Activated CD4-positive, alpha-beta memory T cell treated with anti-CD3 and anti-CD28 coated beads, Interleukin-2, amount 10 ng/mL, durations not matched to agents 7 days and 5 days (primary cell): ENCODE data around the gene MRGPRX2. TPM values are rescaled to one million over a fixed set of nuclear protein-coding genes. Genes with fewer than 3 reads are reported as not detected.
A peak's percentile ranks its signal among the peaks of the same experiment; 100 is the strongest.

Source experiments
- CTCF ChIA-PET: fragments of 350-600 bp; sonication (Branson Sonifier 250); formaldehyde crosslinking; loops from one replicate; lab custom pipeline; 2021; ENCODE audit warnings: antibody characterized with exemption, inconsistent platforms; lab: Charles Lee
- POLR2A ChIA-PET: fragments of 350-600 bp; sonication (Branson Sonifier 250); formaldehyde crosslinking; loops from one replicate; lab custom pipeline; 2021; ENCODE audit warnings: antibody characterized with exemption; lab: Charles Lee
- DNase-seq: peaks from one replicate; pipeline ENCODE4 v3.0.0-alpha.2; 2020
- H3K27ac Mint-ChIP-seq: one replicate; pipeline ENCODE4 v1.8.0; 2021; ENCODE audit warnings: mild to moderate bottlenecking, mixed read lengths
- H3K27me3 Mint-ChIP-seq: one replicate; pipeline ENCODE4 v1.8.0; 2021; ENCODE audit warnings: mixed read lengths
- H3K36me3 Mint-ChIP-seq: one replicate; pipeline ENCODE4 v1.8.0; 2021; ENCODE audit warnings: low read depth, mixed read lengths
- H3K4me1 Mint-ChIP-seq: one replicate; pipeline ENCODE4 v1.8.0; 2021; ENCODE audit warnings: mixed read lengths
- H3K4me3 Mint-ChIP-seq: one replicate; pipeline ENCODE4 v1.8.0; 2021; ENCODE audit warnings: mild to moderate bottlenecking, mixed read lengths
- H3K9me3 Mint-ChIP-seq: one replicate; pipeline ENCODE4 v1.8.0; 2021; ENCODE audit warnings: mixed read lengths
- total RNA-seq, 2 experiments: library from RNA; stranded (reverse); gene quantifications; one replicate each; pipeline ENCODE4 v1.2.3, GENCODE V29; 2021

Gene MRGPRX2
- total RNA-seq, 2 experiments from 2014 or later, result not detected

DNA sequence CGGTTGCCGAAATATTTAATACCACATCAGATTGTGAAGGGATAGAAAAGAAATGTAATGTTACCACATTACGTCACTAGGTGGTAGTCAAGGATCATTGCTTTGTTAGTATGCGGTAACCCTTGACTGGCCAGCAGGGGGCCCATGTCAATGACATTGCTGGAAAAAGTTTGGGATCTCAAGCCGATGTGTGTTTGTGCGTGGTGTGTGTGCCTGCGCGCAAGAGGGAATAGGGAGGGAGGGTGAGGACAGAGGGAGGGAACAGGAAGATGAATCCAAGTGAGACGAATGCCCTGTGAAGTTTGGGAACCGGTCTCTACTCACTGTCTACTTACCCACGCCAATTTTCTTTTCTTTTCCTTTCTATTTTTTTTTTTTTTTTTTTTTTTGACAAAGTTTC lies 10.7 kb upstream of the MRGPRX2 start:
- Mint-ChIP-seq H3K4me1 (peaks cover 7% of the 10 kb centered on the region), H3K4me3 (no peak overlapping the region), H3K27me3 (peaks cover 30% of the 10 kb centered on the region), H3K9me3 (no peaks in the 10 kb centered on the region), H3K36me3 (no peaks in the 10 kb centered on the region), H3K27ac (no peak overlapping the region)
- ChIA-PET CTCF (interaction anchor here (0.6 to 2.0 kb wide), 29 partner anchors 9 to 670 kb away, joined by 3 to 20 read pairs (median 4); partner anchors contain the start of gene MRGPRX2), POLR2A (interaction anchor here (0.9 kb wide), 1 partner anchor 167 kb away, joined by 3 read pairs; no protein-coding TSS in a partner anchor)
- DNase-seq, result peak; percentile 58

DNA sequence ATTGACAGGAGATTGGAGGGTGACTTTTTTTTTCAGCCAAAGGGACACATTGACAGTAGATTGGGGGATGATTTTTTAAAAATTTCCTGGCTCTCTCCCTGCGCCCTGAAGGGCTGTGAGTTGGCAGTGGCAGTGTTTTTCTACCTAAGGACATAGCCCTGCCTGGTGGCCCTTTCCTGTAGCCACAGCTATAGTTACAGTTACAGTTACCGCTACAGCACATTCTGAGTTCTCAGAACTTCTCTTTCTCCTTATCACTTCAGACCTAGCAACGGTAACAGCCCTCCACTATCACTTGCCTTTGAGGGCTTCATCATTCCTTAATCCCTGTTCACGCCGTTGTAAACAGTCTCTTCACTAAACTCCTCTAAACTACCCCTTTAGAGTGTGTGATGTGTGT lies 684 bp downstream of the MRGPRX2 start:
- Mint-ChIP-seq H3K27ac (no peak overlapping the region), H3K36me3 (no peaks in the 10 kb centered on the region), H3K9me3 (no peaks in the 10 kb centered on the region), H3K4me3 (no peak overlapping the region), H3K27me3 (peaks cover 7% of the 10 kb centered on the region), H3K4me1 (peaks cover 21% of the 10 kb centered on the region)
- DNase-seq, result no peak
- ChIA-PET POLR2A (interaction anchor here (0.6 kb wide), 1 partner anchor 25 kb away, joined by 3 read pairs; no protein-coding TSS in a partner anchor), CTCF (interaction anchor here (1.3 to 2.4 kb wide), 3 partner anchors 11 to 17 kb away, joined by 4 to 14 read pairs (median 12); no protein-coding TSS in a partner anchor)

DNA sequence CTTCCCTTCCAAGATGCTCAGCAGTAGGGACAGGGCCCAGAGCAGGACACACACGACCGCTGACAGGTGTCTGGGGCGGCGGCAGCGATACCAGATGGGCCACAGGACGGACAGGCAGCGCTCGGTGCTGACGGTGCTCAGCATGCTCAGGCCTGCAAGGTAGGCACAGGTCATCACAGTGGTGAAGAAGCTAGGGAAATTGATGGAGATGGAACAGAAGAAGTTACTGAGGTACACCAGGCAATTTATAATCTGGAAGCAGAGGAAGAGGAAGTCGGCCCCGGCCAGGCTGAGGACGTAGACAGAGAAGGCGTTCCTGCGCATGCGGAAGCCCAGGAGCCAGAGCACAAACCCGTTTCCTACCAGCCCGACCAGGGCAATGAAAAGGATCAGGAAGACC lies 4.6 kb downstream of the MRGPRX2 start:
- Mint-ChIP-seq H3K36me3 (no peaks in the 10 kb centered on the region), H3K4me3 (no peak overlapping the region), H3K27me3 (peaks cover 2% of the 10 kb centered on the region), H3K9me3 (no peaks in the 10 kb centered on the region), H3K4me1 (peaks cover 13% of the 10 kb centered on the region), H3K27ac (no peak overlapping the region)
- no peak for DNase-seq
- ChIA-PET POLR2A (no interaction called here), CTCF (no interaction called here)

DNA sequence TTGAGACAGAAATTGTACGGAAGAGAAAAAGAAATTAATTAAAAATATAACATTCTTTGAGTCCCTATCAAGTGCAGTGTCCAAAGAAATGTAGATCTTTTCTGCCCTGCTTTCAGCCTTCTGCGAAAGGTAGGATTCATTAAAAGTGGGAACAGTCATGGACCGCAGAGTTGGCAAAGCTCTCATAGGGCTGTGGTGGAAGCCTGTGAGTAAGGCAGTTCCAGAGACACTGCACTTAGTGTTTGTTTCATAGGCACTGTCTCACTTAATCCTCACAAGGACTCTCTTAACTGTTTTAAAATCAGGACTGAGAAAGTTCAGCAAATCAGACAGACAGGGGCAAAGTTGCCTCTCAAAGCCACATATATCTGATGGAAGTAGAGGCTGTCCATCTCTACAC lies 5.5 kb downstream of the MRGPRX2 start:
- POLR2A ChIA-PET, result no interaction called here
- DNase-seq, result no peak
- H3K9me3 Mint-ChIP-seq, result no peaks in the 10 kb centered on the region
- H3K27ac Mint-ChIP-seq, result no peak overlapping the region
- CTCF ChIA-PET, result interaction anchor here (2.1 to 2.2 kb wide), 2 partner anchors 16 to 21 kb away, joined by 7 read pairs; no protein-coding TSS in a partner anchor
- H3K27me3 Mint-ChIP-seq, result peaks cover 4% of the 10 kb centered on the region
- no peaks in the 10 kb centered on the region for H3K36me3 Mint-ChIP-seq
- H3K4me1 Mint-ChIP-seq, result peaks cover 4% of the 10 kb centered on the region
- no peak overlapping the region for H3K4me3 Mint-ChIP-seq

DNA sequence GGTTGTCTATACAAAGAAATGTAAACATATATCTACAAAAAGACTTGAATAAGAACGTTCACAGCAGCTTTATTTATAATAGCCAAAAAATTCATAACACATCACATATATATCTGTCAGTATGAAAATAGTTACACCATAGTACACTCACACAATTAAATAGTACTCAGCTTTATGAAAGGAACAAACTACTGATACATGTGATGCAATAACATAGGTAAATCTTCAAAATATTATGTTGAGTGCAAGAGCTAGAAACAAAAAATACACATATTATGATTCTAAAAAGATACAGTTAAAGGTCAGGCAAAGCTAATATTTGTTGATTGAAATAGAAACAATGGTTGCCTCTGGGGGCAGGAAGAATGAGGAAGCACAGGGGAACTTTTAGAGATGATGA lies 6.6 kb downstream of the MRGPRX2 start:
- CTCF ChIA-PET, result interaction anchor here (2.1 to 2.2 kb wide), 2 partner anchors 17 to 22 kb away, joined by 7 read pairs; no protein-coding TSS in a partner anchor
- Mint-ChIP-seq H3K9me3 (peaks cover 2% of the 10 kb centered on the region), H3K36me3 (no peaks in the 10 kb centered on the region), H3K27ac (no peak overlapping the region), H3K4me1 (no peaks in the 10 kb centered on the region), H3K4me3 (no peak overlapping the region), H3K27me3 (peaks cover 9% of the 10 kb centered on the region)
- POLR2A ChIA-PET, result no interaction called here
- no peak for DNase-seq

DNA sequence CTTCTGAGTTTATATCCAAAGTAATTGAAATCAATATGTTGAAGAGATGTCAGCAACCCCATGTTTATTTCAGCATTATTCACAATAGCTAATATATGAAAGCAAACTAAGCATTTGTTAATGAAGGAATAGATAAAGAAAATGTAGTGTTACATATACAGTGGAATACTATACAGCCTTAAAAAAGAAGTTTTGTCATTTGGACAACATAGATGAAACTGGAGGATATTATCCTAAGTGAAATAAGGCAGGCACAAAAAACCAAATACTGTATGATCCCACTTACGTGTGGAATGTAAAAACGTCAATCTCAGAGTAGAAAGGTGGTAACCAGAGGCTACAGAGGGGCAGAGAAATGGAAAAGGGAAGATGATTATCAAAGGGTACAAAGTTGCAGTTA lies 10.2 kb downstream of the MRGPRX2 start:
- ChIA-PET POLR2A (no interaction called here), CTCF (no interaction called here)
- no peaks in the 10 kb centered on the region for H3K4me1 Mint-ChIP-seq
- no peak for DNase-seq
- peaks cover 2% of the 10 kb centered on the region for H3K9me3 Mint-ChIP-seq
- no peaks in the 10 kb centered on the region for H3K36me3 Mint-ChIP-seq
- H3K27ac Mint-ChIP-seq, result no peak overlapping the region
- H3K4me3 Mint-ChIP-seq, result no peak overlapping the region
- H3K27me3 Mint-ChIP-seq, result peaks cover 23% of the 10 kb centered on the region

DNA sequence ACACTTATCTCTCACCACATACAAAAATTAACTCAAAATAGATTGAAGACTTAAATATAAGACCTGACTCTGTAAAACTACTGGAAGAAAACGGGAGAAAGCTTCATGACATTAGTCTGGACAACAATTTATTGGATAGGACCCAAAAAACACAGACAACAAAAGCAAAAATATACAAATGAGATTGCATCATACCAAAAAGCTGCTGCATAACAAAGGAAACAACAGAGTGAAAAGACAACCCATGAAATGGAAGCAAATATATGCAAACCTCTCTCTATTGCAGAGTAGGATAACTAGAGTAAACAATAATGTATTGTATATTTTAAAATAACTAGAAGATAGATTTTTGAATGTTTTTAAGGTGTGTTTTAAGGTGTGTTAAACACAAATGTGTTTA lies 11.2 kb downstream of the MRGPRX2 start:
- peaks cover 23% of the 10 kb centered on the region for H3K27me3 Mint-ChIP-seq
- no peak overlapping the region for H3K4me3 Mint-ChIP-seq
- no peaks in the 10 kb centered on the region for H3K36me3 Mint-ChIP-seq
- POLR2A ChIA-PET, result no interaction called here
- DNase-seq, result no peak
- CTCF ChIA-PET, result no interaction called here
- H3K27ac Mint-ChIP-seq, result no peak overlapping the region
- no peaks in the 10 kb centered on the region for H3K4me1 Mint-ChIP-seq
- peaks cover 2% of the 10 kb centered on the region for H3K9me3 Mint-ChIP-seq

DNA sequence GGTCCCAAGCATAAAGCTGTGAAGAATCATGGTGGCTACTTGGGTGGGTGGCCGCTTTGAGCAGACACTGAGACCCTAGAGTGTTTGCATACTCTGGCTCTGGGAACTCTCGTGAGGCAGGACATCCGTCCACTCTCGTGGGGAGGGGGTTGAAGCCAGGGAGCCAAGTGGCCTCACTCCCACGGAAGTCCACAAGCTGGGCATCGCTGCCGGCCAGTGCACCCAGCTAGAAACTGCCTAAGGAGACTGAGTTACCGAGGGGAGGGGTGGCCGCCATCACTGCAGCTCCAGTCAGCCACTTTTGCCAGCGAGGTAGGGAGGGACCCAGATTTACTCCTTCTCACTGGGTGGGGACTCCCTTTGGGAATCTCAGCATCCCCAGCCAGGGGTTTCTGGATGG lies 20.5 kb downstream of the MRGPRX2 start:
- peaks cover 26% of the 10 kb centered on the region for H3K27me3 Mint-ChIP-seq
- CTCF ChIA-PET, result no interaction called here

DNA sequence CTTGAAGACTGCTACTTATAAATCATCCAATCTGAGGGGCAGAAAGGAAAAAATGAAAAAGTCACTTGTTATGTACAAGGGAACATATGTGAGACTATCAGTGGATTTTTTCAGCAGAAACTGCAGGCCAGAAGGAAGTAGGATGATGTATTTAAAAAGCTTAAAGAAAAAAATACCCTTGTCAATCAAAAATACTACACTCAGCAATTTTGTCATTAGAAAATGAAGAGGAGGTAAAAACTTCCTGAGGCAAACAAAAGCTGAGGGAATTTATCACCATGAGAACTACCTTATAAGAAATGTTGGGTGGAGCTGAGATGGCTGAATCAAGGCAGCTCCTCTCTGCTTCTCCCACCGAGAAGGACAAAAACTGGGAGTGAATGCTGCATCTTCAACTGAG lies 21.1 kb downstream of the MRGPRX2 start:
- no peak for DNase-seq
- POLR2A ChIA-PET, result no interaction called here
- no peak overlapping the region for H3K27ac Mint-ChIP-seq
- CTCF ChIA-PET, result no interaction called here
- H3K9me3 Mint-ChIP-seq, result no peaks in the 10 kb centered on the region
- H3K36me3 Mint-ChIP-seq, result no peaks in the 10 kb centered on the region
- peaks cover 26% of the 10 kb centered on the region for H3K27me3 Mint-ChIP-seq
- H3K4me3 Mint-ChIP-seq, result no peak overlapping the region
- H3K4me1 Mint-ChIP-seq, result no peaks in the 10 kb centered on the region

More for the DNA sequence above, 20.5 kb downstream of the MRGPRX2 start:
- POLR2A ChIA-PET, result no interaction called here
- no peak overlapping the region for H3K4me3 Mint-ChIP-seq
- H3K4me1 Mint-ChIP-seq, result no peaks in the 10 kb centered on the region
- DNase-seq, result no peak
- H3K27ac Mint-ChIP-seq, result no peak overlapping the region
- no peaks in the 10 kb centered on the region for H3K9me3 Mint-ChIP-seq
- no peaks in the 10 kb centered on the region for H3K36me3 Mint-ChIP-seq

DNA sequence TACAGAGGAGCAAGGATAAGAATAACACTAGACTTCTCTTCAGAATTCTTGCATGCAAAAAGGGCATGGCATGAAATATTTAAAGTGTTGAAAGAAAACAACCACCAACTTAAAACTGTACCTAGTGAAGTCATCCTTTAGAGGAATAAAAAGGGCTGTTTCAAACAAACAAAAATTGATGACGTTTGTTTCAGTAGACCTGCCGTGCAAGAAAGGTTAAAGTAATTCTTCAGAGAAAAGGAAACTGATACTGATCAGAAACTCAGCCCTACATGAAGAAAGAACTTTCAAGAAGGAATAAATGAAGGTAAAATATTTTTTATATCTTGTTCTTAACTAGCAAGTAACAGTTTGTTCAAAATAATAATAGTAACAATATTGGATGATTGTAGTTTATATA lies 27.5 kb downstream of the MRGPRX2 start:
- Mint-ChIP-seq H3K36me3 (no peaks in the 10 kb centered on the region), H3K27me3 (peaks cover 17% of the 10 kb centered on the region), H3K4me1 (peaks cover 2% of the 10 kb centered on the region), H3K4me3 (no peak overlapping the region), H3K27ac (no peak overlapping the region), H3K9me3 (no peaks in the 10 kb centered on the region)
- no peak for DNase-seq
- ChIA-PET CTCF (no interaction called here), POLR2A (no interaction called here)

DNA sequence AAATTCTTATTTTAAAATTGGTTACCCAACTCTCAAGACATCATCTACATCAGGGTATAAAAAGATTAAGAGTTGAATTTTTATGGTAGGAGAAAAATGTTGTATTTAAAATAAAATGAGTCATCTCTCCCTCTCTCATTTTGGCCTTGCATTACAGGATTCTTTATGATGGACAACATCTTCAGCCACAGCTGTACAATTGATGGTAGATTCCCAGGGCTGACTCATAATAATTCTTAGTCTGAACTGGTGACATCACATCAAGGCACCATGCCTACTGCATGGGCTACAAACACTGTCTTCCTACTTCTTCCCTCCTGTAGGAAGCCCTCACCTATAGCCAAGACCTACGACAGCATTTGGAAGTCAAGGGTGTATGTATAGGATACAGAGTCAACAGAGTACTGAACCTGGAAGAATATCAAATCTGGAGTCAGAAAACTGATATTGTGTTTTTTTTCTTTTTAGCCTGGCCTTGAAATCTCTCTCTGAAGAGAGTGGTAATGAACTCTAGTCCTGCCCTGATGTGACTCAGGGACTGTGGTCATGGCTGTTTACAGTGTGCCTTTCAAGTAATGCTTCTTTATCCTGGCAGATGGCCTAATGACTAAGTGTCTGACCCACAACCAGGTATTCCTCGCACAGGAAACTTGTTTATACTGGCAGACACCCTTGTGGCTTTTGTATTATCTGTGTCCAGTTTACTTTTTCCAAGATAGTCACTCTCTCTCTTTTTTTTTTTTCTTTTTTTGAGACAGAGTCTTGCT lies 32.5 kb downstream of the MRGPRX2 start:
- Mint-ChIP-seq H3K4me1 (peaks cover 23% of the 10 kb centered on the region), H3K27ac (no peak overlapping the region), H3K9me3 (no peaks in the 10 kb centered on the region), H3K4me3 (no peak overlapping the region), H3K27me3 (peaks cover 17% of the 10 kb centered on the region), H3K36me3 (no peaks in the 10 kb centered on the region)
- CTCF ChIA-PET, result no interaction called here
- no peak for DNase-seq
- POLR2A ChIA-PET, result no interaction called here

DNA sequence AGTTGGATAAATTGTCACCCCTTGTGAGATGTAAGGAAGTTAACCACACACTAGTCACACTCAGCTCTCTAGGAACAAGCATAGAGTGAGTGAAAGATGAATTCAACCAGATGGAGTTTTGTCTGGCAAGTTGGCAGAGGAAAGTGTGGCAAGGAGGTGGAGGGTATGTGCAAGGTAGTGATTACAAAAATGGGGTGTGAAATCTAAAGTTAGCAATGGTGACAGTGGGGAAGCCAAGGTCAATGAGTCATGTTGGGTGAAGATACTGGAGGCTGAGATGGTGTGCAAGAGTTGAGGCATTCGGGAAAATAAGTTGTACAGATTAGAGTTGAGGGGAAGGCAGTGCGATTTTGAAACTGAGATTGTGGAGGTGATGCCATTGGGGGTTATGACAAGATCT lies 33.7 kb downstream of the MRGPRX2 start:
- Mint-ChIP-seq H3K4me3 (no peak overlapping the region), H3K9me3 (no peaks in the 10 kb centered on the region), H3K4me1 (peaks cover 23% of the 10 kb centered on the region), H3K27me3 (peaks cover 19% of the 10 kb centered on the region), H3K36me3 (no peaks in the 10 kb centered on the region), H3K27ac (no peak overlapping the region)
- ChIA-PET CTCF (no interaction called here), POLR2A (no interaction called here)
- DNase-seq, result no peak

DNA sequence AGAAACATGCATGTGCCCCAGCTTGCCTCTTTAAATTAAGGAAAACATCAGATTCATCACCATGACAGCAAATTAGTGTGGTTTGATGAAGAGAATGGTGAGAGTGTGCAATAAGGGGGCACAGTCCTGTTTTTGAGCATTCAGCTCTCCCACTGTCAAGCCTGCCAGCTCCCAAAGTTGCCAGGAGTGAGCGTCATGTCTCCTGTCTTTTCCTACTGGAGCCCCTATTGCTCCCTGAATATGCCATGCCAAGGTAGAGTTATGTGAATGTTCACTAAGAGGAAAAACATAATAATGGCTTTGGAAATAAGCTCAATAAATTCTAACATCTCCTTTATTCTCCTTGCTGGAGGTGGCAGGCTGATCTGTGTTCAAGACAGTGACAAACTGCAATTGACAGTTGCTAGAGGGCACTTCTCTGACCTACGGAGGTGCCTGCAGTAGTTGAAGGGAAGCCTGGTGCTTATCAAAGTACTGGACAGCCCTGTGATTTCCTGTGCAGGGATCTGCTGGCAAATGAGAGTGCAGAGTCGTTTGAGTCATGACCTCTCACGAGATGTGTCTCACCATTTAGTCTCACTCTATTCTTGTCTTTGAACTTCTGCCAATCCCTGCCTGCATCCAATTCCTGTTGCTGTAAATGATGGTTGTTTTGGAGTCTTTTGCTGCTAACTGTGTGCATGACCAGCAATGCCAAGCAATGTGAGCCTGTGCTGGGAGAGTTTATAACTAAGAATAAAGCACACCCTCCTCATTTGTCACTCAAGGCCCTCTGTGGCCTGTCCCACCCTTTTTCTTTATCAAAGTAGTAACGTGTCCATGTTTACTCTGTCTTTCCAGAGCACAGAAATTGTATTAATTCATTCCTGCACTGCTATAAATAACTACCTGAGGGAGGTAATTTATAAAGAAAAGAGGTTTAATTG lies 34.8 kb downstream of the MRGPRX2 start:
- Mint-ChIP-seq H3K9me3 (no peaks in the 10 kb centered on the region), H3K36me3 (no peaks in the 10 kb centered on the region), H3K4me1 (peaks cover 23% of the 10 kb centered on the region), H3K4me3 (no peak overlapping the region), H3K27me3 (peaks cover 26% of the 10 kb centered on the region), H3K27ac (no peak overlapping the region)
- POLR2A ChIA-PET, result no interaction called here
- no peak for DNase-seq
- CTCF ChIA-PET, result no interaction called here
